ENCODE data around the gene GARIN5A. TPM values are rescaled to one million over a fixed set of nuclear protein-coding genes. Genes with fewer than 3 reads are reported as not detected.
A peak's percentile ranks its signal among the peaks of the same experiment; 100 is the strongest.
"Not testable (repeated sequence)": the region's sequence is repeated elsewhere in the genome, so short reads cannot be mapped to it uniquely, and the experiment has no call there.

GARIN5A gene
- polyA plus RNA-seq, 2 of the 4 experiments (the other 2 are of a cell fraction): 1.1 to 1.7 TPM

GRCh38 chr19:50475736-50476223, 868 bp downstream of the GARIN5A start:
- POLR2A ChIA-PET: no interaction called here
- WGBS (ENCODE audit: missing lambda C conversion rate): 77% methylated on average over 29 of the region's 29 CpGs
- H3K27ac ChIP-seq: peak overlapping the region in 1 of 2 experiments; percentile 55; a peak in 3 of 6 replicates
- DNase-seq (ENCODE audit: low read depth in 1 of 2, low spot score in 1 of 2) (no peak), ATAC-seq (no peak; a peak in 3 of 6 replicates), FAIRE-seq (no peak)
- TF ChIP-seq, protein P1, sequence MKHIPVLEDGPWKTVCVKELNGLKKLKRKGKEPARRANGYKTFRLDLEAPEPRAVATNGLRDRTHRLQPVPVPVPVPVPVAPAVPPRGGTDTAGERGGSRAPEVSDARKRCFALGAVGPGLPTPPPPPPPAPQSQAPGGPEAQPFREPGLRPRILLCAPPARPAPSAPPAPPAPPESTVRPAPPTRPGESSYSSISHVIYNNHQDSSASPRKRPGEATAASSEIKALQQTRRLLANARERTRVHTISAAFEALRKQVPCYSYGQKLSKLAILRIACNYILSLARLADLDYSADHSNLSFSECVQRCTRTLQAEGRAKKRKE (CRISPR knock-in tag; IDR thresholded peaks at IDR 0.05; ENCODE audit: low read depth): no peak
- TF ChIP-seq ZC3H11A (IDR thresholded peaks at IDR 0.05) (no peak), HOXA7 (CRISPR knock-in tag; IDR thresholded peaks at IDR 0.05) (no peak), RFX5 (IDR thresholded peaks at IDR 0.05) (no peak), MYC (IDR thresholded peaks at IDR 0.05; ENCODE audit: borderline replicate concordance, low read length) (no peak), HDAC2 (IDR thresholded peaks at IDR 0.05) (no peak), EHF (CRISPR knock-in tag; IDR thresholded peaks at IDR 0.05) (no peak), SMC3 (IDR thresholded peaks at IDR 0.05) (no peak), NR3C1 (IDR thresholded peaks at IDR 0.05) (no peak), RCOR1 (IDR thresholded peaks at IDR 0.05; ENCODE audit: low read depth, low read length) (no peak)
- TF ChIP-seq, protein P2, sequence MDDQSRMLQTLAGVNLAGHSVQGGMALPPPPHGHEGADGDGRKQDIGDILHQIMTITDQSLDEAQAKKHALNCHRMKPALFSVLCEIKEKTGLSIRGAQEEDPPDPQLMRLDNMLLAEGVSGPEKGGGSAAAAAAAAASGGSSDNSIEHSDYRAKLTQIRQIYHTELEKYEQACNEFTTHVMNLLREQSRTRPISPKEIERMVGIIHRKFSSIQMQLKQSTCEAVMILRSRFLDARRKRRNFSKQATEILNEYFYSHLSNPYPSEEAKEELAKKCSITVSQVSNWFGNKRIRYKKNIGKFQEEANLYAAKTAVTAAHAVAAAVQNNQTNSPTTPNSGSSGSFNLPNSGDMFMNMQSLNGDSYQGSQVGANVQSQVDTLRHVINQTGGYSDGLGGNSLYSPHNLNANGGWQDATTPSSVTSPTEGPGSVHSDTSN (IDR thresholded peaks at IDR 0.05): no peak
- peak overlapping the region; percentile 86; the same call in 2 of the 3 replicates for H3K4me3 ChIP-seq
- H3K9me3 ChIP-seq: no peaks in the 10 kb centered on the region
- H3K4me2 ChIP-seq: peak overlapping the region; percentile 97
- H3K4me1 ChIP-seq: peaks cover 12% of the 10 kb centered on the region
- CTCF ChIA-PET: interaction anchor here (1.0 to 4.7 kb wide), 5 partner anchors 9 to 119 kb away, joined by 3 to 28 read pairs (median 10); no protein-coding TSS in a partner anchor

- H3K4me2 ChIP-seq: no peak overlapping the region
- CTCF ChIA-PET: interaction anchor here (1.0 to 4.7 kb wide), 7 partner anchors 9 to 118 kb away, joined by 3 to 28 read pairs (median 9); no protein-coding TSS in a partner anchor
- H3K4me3 ChIP-seq: no peak overlapping the region
- FAIRE-seq (no peak), ATAC-seq (no peak), DNase-seq (ENCODE audit: low read depth in 1 of 2, low spot score in 1 of 2) (no peak)
- 68% methylated on average over 12 of the region's 12 CpGs for WGBS (ENCODE audit: missing lambda C conversion rate)
- POLR2A ChIA-PET: no interaction called here
- TF ChIP-seq RFX5 (IDR thresholded peaks at IDR 0.05) (no peak), SMC3 (IDR thresholded peaks at IDR 0.05) (no peak), TP53 (CRISPR knock-in tag; IDR thresholded peaks at IDR 0.05) (no peak), HES2 (IDR thresholded peaks at IDR 0.05) (no peak), GATA3 (IDR thresholded peaks at IDR 0.05; ENCODE audit: borderline replicate concordance) (no peak), EHF (CRISPR knock-in tag; IDR thresholded peaks at IDR 0.05) (no peak), FOSB (CRISPR knock-in tag; IDR thresholded peaks at IDR 0.05) (no peak), POLR2AphosphoS2 (conservative IDR thresholded peaks at IDR 0.05; ENCODE audit: low read length) (no peak), KDM1A (IDR thresholded peaks at IDR 0.05; ENCODE audit: low read depth) (no peak), MYC (IDR thresholded peaks at IDR 0.05; ENCODE audit: borderline replicate concordance, low read length) (no peak)
- H3K27ac ChIP-seq: no peak overlapping the region
- no peaks in the 10 kb centered on the region for H3K9me3 ChIP-seq
- H3K4me1 ChIP-seq: peaks cover 12% of the 10 kb centered on the region
These were observed 1.5 kb downstream of the GARIN5A start for GRCh38 chr19:50475101-50475568.

GRCh38 chr19:50473336-50473735, 3.3 kb downstream of the GARIN5A start:
- H3K4me3 ChIP-seq; H3K27ac ChIP-seq; H3K9me3 ChIP-seq; H3K4me2 ChIP-seq; ATAC-seq; DNase-seq (ENCODE audit: low read depth in 1 of 2, low spot score in 1 of 2); POLR2A ChIA-PET; FAIRE-seq; TF ChIP-seq FOSL2 (IDR thresholded peaks at IDR 0.05): not testable (repeated sequence)
- peaks cover 12% of the 10 kb centered on the region for H3K4me1 ChIP-seq
- TF ChIP-seq FOSL2 (CRISPR knock-in tag; IDR thresholded peaks at IDR 0.05): peak; percentile 49; the same call in 1 of the 2 replicates
- CTCF ChIA-PET: interaction anchor here (1.4 to 4.7 kb wide), 5 partner anchors 8 to 117 kb away, joined by 3 to 28 read pairs (median 10); no protein-coding TSS in a partner anchor
- WGBS (ENCODE audit: missing lambda C conversion rate): 1% methylated on average over 3 of the region's 3 CpGs
